GM12864 (cell line): ENCODE results near the gene DAB1.

Source experiments
- DNase-seq: peaks from one replicate; pipeline ENCODE4 v3.0.0-alpha.2; 2011; ENCODE audit warnings: low read depth
- H3K4me3 ChIP-seq: 2 replicates; pipeline ENCODE4 v1.5.1; 2011; ENCODE audit warnings: mild to moderate bottlenecking, low read depth, low read length, control low read depth
- TF ChIP-seq, protein P1 (sequence below): IDR thresholded peaks from 2 replicates; pipeline ENCODE4 v1.5.1; 2011; ENCODE audit warnings: low read depth, mild to moderate bottlenecking, moderate library complexity, low read length, control low read depth, inconsistent platforms; ENCODE audit errors: missing control alignments

DAB1 gene

DNA sequence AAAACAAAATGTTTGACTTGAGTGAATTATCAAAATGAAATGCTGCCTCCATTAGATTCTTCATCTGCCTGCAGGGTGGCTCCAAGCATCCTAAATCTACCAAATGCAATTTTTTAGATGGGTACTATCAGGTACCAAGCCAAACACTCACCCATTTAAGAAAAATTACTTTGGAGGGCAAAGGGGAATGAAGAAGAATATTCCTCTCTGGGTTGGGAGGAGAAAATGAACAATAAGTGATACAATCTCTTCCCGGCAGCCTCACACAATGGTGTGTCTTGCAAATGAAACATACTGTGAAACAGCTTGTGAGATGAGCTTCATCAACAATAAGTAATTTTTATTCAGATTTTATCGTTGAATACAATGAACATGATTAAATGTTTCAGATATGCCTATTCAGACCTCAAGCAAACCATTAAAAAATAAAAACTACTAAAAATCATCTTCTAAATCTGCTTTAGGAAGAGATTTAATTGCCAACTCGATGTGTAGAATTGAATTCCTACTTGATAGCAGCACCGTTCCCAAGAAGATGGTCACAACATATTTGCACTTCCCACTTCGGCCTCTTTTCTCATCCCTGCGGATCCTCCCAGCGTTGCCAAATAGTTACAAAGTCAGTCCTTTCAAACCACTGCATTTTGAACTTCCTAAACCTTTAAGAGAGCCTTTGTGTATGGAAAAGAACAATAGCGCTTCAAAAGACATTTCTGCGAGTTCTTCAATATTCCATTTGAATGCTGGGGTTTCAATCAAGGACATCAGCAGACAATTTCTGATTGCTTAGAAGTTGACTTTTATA is 2.7 kb downstream of the DAB1 start:
- H3K4me3 ChIP-seq: no peak overlapping the region
- DNase-seq: no peak
- TF ChIP-seq, protein P1, sequence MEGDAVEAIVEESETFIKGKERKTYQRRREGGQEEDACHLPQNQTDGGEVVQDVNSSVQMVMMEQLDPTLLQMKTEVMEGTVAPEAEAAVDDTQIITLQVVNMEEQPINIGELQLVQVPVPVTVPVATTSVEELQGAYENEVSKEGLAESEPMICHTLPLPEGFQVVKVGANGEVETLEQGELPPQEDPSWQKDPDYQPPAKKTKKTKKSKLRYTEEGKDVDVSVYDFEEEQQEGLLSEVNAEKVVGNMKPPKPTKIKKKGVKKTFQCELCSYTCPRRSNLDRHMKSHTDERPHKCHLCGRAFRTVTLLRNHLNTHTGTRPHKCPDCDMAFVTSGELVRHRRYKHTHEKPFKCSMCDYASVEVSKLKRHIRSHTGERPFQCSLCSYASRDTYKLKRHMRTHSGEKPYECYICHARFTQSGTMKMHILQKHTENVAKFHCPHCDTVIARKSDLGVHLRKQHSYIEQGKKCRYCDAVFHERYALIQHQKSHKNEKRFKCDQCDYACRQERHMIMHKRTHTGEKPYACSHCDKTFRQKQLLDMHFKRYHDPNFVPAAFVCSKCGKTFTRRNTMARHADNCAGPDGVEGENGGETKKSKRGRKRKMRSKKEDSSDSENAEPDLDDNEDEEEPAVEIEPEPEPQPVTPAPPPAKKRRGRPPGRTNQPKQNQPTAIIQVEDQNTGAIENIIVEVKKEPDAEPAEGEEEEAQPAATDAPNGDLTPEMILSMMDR: no peak

DNA sequence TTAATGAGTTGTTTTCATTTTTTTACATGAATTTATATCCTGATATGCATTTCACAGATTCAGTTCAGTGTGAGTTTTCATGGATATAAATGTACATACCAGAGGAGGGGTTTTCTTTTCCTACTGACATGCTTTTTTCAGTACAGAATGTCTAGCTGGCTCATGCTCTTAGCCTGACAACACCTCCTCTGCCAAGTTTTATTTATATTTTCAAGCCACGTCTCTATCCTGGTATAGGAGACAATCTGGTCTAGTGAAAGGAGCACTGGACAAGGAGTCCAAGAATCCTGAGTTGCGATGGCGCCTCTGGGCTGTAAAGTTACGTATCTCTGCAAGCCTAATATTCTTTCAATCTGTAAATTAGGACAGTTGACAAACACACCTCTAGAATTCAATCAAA is 4.9 kb downstream of the DAB1 start:
- TF ChIP-seq, protein P1: no peak
- H3K4me3 ChIP-seq: no peak overlapping the region
- DNase-seq: no peak

DNA sequence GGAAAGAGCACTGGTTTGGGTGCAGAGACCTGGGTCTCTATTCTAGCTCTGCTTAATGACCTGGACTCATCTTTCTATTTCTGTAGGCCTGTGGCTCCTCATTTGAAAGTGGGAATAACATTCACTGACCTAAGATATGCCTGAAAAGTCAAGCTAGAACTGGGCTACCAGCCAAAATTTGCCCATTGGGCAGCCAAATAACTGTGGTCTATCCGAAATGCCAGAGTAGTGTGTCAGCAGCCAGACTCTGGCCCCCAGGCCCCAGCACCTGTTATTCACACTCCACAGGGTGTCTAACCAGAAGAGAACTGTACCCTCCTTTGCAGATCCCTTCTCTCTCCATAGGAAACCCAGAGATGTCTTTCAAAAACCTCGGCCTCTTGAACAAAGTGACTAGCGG is 12.6 kb downstream of the DAB1 start:
- H3K4me3 ChIP-seq: no peak overlapping the region
- TF ChIP-seq, protein P1: no peak
- DNase-seq: no peak

DNA sequence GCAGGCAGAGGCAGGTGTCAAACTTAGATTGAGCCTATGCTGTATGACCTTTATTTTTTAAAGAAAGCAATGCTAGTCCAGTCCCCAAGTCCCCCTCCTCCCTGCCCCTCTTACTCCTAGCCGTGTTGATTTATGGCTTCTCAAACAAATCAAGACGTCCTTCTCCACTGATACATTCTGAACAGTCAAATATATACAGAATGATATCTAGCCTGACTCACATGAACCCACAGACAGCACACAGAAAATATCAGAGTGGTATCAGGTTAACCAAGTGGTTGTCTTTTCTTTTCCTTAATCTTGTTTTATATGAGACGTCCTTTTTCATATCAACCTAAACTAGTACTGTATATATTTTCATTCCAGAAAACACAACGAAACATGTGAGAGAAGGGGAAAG is 13.4 kb downstream of the DAB1 start:
- no peak for DNase-seq
- TF ChIP-seq, protein P1: no peak
- no peak overlapping the region for H3K4me3 ChIP-seq

DNA sequence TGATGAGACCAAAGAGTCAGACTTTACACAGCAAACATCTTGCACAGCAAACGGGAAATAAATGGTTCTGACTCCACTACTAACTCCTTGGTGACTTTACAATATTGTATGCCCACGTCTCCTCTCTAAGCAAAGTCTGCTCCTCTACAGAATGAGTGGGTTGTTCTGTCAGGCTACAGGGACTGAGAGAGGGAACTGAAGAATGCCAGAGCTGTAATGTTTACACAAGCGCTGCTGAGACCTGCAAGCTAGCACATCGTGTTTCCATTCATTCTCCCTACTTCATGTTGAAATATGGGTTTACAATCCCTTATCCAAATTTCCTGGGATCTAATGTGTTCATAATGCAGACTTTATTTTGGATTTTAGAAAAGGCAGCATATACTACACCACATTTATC is 15.9 kb downstream of the DAB1 start:
- no peak for DNase-seq
- H3K4me3 ChIP-seq: no peak overlapping the region
- TF ChIP-seq, protein P1: no peak

DNA sequence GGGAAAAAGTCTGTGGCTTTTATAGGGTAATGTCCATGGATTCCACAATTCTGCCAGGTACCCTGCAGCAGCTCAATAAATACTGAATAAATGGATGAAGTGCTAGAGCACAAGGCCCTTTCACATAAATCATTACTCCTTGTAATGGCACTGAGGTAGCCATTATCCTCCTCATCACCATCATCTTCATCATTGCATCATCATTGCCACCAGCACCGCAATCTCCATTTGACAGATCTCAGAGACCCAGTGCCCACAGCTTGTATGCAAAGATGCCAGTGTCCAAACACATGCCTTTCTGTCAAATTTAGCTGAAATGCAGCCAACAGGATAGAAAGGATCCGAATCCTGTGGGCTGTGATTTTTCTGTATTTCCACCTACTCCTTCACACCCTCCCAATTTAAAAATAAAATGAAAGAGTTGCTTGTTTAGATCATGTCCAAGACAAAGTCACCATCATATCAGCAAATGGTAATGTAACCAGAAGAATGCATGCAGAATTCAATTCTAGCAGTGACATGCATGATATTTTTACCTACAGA is 17.4 kb downstream of the DAB1 start:
- no peak overlapping the region for H3K4me3 ChIP-seq
- no peak for DNase-seq
- TF ChIP-seq, protein P1: no peak

DNA sequence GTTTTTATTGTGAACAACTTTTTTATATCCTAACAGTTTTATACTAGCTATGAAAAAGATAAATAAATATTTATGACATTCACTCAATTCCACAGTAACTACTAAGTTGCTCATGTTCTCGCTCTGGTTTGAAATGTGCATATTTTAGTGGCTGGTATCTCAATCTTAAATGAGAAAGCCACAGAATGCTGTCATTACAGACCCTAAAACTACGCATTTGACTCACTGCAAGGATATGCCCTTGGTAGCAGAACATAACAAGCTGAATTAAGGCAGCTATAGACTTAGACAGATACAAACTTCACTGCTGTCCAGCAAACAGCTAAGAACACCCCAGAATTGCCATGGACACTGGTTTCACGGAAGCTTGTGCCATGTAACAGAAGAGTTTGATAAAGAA is 19.0 kb downstream of the DAB1 start:
- TF ChIP-seq, protein P1: no peak
- no peak for DNase-seq
- no peak overlapping the region for H3K4me3 ChIP-seq
